HG03354 (cell line): ENCODE measurements around the gene FYN.

ENCODE experiments used
- ATAC-seq: cut with Tn5 transposase; IDR thresholded peaks from one replicate; pipeline ENCODE4 v1.9.1; 2021; ENCODE audit warnings: mild to moderate bottlenecking; ENCODE audit not compliant: unreplicated experiment, poor library complexity, severe bottlenecking

The FYN gene

GRCh38 chr6:111777357-111777756 lies 95.9 kb downstream of the FYN start:
- ATAC-seq: no peak

DNA sequence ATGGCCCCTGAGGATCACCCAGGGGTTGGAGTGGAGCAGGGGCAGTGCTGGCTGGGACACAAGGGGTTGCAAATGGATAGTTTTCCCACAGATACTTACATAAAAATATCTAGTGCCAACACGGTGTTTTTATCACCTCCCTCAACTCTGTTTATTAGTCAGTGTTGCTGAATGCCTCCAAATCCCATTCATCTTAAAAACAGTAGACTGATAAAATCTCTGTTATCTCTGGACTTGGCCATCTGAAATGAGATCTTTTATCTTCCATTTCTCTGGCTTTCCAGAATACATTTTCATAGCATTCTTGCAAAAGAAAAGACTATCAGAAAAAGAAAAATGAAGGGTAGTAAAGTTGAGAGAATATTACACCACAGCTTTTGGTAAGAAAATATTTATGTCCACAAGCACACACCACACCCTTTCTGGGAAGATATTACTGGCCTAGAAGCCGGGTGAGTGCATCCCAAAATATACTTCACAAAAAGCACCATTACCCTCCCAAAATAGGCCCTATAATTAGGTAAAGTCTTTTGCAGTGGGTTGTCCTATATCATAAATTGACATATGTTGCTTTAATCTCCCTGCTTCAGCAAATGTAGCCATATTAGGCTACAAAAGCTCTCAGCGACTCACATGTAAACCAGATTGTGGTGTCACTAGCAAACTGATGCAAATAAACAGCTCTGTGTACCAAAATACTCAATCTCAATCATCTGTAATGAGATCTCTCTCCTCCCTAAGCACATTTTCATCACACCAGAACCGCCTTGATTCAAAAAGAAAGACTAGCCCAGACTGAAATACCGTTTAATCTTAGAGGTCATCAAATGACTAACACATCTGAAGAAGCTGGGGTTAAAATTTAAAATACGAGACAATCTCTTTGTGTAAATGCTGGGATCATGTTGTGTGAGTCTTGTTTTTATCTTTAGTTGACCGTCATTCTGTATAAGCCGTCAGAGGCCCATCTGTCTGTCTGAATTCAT lies 96.7 kb downstream of the FYN start:
- ATAC-seq: no peak

DNA sequence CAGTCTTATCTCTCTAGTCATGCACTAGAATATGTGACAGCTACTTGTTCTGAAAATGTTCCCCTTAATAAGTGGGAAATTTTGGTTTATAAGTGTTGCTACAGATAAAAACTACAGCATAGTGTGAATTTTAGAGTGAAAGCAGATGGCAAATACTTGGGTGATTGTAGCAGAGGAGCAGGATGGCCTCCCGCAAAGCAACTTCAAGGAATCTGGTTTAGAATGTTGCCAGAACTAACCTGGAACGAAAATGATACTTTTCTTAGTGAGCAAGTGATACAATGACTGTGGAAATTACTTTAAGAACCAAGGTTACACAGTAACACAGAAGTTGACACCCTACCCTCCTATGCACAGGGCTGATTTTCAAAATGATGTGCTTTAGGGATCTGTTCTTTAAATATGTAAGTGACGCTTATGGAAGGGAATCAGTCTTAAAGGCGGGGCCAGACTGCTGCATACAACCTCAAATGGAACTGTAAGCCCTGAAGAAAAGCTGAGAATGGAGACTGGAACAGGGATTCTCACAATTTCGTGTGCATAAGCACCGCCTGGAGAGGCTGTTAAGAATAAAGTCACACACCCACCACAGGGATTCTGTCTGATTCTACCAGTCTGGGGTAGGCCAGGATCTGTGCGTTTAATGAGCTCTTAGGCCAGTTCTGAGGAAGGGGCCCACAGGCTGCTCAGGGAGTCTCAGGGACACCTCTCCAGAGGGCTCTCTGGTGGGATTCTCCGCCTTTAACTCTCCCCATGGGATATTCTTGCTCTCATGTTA lies 97.9 kb downstream of the FYN start:
- ATAC-seq: no peak

DNA sequence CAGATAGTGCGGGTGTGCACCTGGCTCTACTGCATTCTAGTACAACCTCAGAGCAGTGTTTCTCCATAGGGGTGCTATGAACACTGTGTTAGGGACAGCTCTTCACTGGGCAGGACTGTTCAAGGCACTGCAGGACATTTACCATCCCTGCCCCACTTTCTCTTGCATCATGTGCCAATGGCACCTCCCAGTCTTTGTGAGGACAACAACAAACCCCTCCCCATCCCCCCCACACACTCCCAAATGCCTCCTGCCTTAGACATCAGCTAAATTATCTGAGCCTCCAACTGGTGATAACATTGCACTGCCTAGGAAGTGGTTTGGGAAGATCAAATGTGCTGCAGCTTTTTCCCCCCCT lies 98.9 kb downstream of the FYN start:
- no peak for ATAC-seq

GRCh38 chr6:111773501-111774345 lies 99.5 kb downstream of the FYN start:
- no peak for ATAC-seq

- ATAC-seq: no peak
Observed at GRCh38 chr6:111772381-111772780, 100.9 kb downstream of the FYN start.

DNA sequence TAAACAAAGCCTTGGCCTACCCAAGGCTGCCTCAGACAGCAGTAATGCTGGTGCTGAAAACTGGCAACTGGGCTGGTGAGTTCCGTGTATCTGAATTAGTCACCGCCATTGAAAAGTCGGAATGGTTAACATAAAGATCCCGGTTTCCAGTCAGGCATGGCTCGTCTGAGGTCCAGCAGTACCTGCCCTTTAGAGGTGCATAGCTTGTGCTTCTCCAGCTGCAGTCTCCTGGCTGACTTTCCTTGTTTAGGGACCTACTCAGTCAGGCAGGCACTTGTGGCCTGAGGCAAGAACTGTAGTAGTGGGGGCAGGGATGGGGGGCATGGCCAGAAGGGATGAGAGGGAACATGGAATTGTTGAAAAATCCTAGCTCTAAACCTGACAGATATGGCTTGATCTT lies 101.6 kb downstream of the FYN start:
- no peak for ATAC-seq

- ATAC-seq: no peak
Observed at GRCh38 chr6:111771094-111771432, 102.2 kb downstream of the FYN start.

- ATAC-seq: no peak
Observed at GRCh38 chr6:111770263-111771093, 102.8 kb downstream of the FYN start.

DNA sequence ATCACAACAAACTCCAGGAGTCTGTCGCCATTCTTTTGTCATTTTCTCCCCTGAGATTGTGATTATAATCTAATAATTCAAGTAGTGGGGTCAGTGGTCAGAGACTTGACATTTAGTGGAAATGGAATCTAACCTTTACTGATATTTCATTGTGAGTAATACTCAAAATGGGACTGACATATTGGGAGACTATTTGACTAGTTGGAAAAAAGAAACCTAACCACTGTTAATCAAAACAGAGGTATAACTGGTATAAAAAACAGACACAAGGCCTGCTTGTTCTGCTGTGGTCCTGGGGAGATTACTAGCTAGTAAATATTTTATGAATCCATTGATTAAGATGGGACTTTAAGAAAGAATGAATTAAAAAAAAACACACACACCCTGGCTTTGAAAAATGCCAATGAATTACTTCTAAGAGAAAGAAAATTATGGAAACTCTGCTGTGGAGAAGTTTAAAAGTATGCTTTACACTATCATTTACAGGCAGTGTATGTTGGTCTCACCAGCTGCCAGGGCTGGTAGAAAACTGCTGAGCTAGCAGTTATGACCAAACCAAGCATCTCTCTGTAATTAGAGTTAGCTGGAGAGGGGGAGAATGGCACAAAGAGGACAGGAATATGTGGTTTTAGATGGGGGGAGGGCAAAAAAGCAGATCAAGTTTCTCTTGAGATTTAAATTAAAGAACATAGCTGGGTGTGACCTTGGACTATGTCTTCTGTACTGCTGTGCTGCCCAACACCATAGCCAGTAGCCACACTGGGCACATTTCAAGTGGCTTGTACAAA lies 103.7 kb downstream of the FYN start:
- no peak for ATAC-seq

DNA sequence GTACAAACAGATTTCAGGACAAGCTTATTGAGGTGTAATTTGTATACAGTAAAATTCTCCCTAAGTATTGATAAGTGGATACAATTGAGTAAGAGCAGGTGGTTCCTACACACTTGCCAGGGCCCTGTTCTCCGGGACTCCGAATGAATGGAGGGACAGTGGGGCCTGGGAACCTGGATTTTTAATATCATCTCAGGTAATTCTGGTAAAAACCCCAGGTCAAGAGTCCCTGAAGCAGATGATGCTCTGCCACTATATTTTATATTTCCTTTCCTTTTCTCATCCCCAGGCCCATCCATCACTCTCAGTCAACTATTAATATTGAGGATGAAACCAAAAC lies 104.9 kb downstream of the FYN start:
- no peak for ATAC-seq

GRCh38 chr6:111767752-111768430 lies 105.4 kb downstream of the FYN start:
- no peak for ATAC-seq

- no peak for ATAC-seq
Observed at GRCh38 chr6:111766201-111766857, 106.9 kb downstream of the FYN start.

GRCh38 chr6:111765763-111766162 lies 107.5 kb downstream of the FYN start:
- ATAC-seq: no peak

DNA sequence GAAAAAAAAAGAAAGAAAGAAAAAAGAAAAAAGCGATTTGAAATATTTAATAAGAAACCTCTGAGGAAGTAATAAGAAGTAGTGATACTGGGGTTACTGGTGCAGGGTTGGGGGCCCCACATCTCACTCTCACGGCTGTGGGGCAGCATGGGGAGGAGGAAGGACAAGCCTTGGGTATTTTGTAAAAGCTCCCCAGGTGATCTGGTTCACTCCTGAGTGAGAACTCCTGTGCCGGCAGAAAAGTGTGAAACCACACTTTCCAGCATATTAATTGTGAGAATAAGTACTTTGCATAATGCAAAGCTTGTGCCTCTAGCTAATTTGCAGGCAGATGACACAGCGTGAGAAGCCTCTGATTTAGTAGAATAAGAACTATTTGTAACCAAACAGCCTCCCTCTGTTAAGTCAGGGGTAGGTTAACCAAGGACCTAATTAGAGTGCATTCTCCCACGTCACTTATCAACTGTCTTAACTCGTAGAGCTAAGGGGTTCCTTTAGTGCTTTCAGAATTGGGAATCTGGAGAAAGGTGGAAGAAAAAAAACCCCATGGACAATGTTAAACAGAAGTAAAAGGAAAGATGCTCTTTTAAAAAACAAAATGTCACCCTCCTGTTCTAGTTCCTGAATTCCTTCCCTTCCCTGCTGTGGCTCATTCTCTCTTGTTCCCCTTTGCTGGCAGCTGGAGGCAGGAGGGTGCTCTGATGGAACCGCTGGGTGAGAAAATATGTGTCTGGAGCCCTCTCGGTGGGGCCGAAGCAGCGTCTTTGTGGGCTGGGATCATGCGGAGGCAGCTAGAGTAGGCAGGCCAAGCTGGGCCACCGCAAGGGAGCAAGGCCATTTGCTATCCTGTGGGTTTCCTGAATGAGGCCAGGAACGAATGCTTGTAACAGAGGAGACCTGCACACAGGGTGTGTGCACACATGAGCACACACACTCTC lies 108.7 kb downstream of the FYN start:
- peak; percentile 84 for ATAC-seq

GRCh38 chr6:111763381-111763780 lies 109.9 kb downstream of the FYN start:
- no peak for ATAC-seq
